ENCODE data around the gene ASRGL1. TPM values are rescaled to one million over a fixed set of nuclear protein-coding genes. Genes with fewer than 3 reads are reported as not detected.

The ASRGL1 gene
- total and polyA plus RNA-seq, 2 of the 13 experiments (the other 11 are each of a cell fraction or from before 2014, with no cell fraction given), result 50.8 to 97.5 TPM

DNA sequence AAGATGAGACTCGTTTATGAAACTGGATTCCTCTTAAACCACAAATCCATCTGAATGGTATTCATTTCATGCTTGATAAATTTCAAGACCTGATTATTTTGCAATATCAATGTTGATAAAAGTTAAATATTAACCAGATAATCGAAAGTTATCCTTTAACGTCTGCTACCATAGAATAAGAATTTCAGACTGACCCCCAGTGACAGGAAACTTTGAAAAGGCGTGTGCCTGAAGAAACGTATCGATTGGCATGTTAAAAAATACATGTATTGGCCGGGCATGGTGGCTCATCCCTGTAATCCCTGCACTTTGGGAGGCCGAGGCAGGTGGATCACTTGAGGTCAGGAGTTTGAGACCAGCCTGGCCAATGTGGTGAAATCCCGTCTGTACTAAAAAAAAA, 95.4 kb downstream of the ASRGL1 start (continued):
- TF ChIP-seq ARID5B (CRISPR knock-in tag; IDR thresholded peaks at IDR 0.05) (peak; percentile 83), PCBP2 (optimal IDR thresholded peaks at IDR 0.05; ENCODE audit: low read depth, low read length, poor library complexity, severe bottlenecking) (no peak), SCMH1 (CRISPR knock-in tag; IDR thresholded peaks at IDR 0.05; ENCODE audit: borderline replicate concordance) (no peak), TCF7 (IDR thresholded peaks at IDR 0.05; ENCODE audit: low read depth) (no peak), POLR2A (IDR thresholded peaks at IDR 0.05; ENCODE audit: insufficient read depth in 1 of 2, low read depth in 2 of 2, low read length in 2 of 2) (no peak), ZNF572 (CRISPR knock-in tag; IDR thresholded peaks at IDR 0.05) (no peak), SIN3B (IDR thresholded peaks at IDR 0.05; ENCODE audit: low read length) (no peak), ZXDC (CRISPR knock-in tag; IDR thresholded peaks at IDR 0.05) (no peak), ZNF3 (CRISPR knock-in tag; IDR thresholded peaks at IDR 0.05) (no peak), SRSF9 (IDR thresholded peaks at IDR 0.05; ENCODE audit: borderline replicate concordance, insufficient read depth, low read depth, low read length, poor library complexity, severe bottlenecking) (no peak), ZKSCAN5 (CRISPR knock-in tag; IDR thresholded peaks at IDR 0.05) (no peak), TCF12 (IDR thresholded peaks at IDR 0.05) (no peak), TCF12 (CRISPR knock-in tag; IDR thresholded peaks at IDR 0.05) (no peak), ZNF274 (CRISPR knock-in tag; IDR thresholded peaks at IDR 0.05) (no peak)
- TF ChIP-seq, protein P1, sequence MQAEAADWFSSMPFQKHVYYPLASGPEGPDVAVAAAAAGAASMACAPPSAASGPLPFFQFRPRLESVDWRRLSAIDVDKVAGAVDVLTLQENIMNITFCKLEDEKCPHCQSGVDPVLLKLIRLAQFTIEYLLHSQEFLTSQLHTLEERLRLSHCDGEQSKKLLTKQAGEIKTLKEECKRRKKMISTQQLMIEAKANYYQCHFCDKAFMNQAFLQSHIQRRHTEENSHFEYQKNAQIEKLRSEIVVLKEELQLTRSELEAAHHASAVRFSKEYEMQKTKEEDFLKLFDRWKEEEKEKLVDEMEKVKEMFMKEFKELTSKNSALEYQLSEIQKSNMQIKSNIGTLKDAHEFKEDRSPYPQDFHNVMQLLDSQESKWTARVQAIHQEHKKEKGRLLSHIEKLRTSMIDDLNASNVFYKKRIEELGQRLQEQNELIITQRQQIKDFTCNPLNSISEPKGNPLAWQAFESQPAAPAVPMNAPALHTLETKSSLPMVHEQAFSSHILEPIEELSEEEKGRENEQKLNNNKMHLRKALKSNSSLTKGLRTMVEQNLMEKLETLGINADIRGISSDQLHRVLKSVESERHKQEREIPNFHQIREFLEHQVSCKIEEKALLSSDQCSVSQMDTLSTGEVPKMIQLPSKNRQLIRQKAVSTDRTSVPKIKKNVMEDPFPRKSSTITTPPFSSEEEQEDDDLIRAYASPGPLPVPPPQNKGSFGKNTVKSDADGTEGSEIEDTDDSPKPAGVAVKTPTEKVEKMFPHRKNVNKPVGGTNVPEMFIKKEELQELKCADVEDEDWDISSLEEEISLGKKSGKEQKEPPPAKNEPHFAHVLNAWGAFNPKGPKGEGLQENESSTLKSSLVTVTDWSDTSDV (CRISPR knock-in tag; IDR thresholded peaks at IDR 0.05), result no peak
- TF ChIP-seq, protein P2, sequence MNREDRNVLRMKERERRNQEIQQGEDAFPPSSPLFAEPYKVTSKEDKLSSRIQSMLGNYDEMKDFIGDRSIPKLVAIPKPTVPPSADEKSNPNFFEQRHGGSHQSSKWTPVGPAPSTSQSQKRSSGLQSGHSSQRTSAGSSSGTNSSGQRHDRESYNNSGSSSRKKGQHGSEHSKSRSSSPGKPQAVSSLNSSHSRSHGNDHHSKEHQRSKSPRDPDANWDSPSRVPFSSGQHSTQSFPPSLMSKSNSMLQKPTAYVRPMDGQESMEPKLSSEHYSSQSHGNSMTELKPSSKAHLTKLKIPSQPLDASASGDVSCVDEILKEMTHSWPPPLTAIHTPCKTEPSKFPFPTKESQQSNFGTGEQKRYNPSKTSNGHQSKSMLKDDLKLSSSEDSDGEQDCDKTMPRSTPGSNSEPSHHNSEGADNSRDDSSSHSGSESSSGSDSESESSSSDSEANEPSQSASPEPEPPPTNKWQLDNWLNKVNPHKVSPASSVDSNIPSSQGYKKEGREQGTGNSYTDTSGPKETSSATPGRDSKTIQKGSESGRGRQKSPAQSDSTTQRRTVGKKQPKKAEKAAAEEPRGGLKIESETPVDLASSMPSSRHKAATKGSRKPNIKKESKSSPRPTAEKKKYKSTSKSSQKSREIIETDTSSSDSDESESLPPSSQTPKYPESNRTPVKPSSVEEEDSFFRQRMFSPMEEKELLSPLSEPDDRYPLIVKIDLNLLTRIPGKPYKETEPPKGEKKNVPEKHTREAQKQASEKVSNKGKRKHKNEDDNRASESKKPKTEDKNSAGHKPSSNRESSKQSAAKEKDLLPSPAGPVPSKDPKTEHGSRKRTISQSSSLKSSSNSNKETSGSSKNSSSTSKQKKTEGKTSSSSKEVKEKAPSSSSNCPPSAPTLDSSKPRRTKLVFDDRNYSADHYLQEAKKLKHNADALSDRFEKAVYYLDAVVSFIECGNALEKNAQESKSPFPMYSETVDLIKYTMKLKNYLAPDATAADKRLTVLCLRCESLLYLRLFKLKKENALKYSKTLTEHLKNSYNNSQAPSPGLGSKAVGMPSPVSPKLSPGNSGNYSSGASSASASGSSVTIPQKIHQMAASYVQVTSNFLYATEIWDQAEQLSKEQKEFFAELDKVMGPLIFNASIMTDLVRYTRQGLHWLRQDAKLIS (CRISPR knock-in tag; IDR thresholded peaks at IDR 0.05), result no peak
- TF ChIP-seq, protein P3, sequence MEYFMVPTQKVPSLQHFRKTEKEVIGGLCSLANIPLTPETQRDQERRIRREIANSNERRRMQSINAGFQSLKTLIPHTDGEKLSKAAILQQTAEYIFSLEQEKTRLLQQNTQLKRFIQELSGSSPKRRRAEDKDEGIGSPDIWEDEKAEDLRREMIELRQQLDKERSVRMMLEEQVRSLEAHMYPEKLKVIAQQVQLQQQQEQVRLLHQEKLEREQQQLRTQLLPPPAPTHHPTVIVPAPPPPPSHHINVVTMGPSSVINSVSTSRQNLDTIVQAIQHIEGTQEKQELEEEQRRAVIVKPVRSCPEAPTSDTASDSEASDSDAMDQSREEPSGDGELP (IDR thresholded peaks at IDR 0.05; ENCODE audit: borderline replicate concordance, low read depth), result no peak

Data from HepG2 (cell line).